Activated CD4-positive, alpha-beta memory T cell treated with anti-CD3 and anti-CD28 coated beads for 36 hours (primary cell): ENCODE data around the gene SETD2. TPM values are rescaled to one million over a fixed set of nuclear protein-coding genes. Genes with fewer than 3 reads are reported as not detected.

Source experiments
- CTCF ChIA-PET: fragments of 350-600 bp; sonication (Branson Sonifier 250); formaldehyde crosslinking; loops from one replicate; lab custom pipeline; 2021; ENCODE audit warnings: antibody characterized with exemption, inconsistent platforms; lab: Charles Lee
- POLR2A ChIA-PET: fragments of 350-600 bp; sonication (Branson Sonifier 250); formaldehyde crosslinking; loops from one replicate; lab custom pipeline; 2021; ENCODE audit warnings: antibody characterized with exemption; lab: Charles Lee
- DNase-seq: peaks from one replicate; pipeline ENCODE4 v3.0.0-alpha.2; 2020
- H3K27ac Mint-ChIP-seq: one replicate; pipeline ENCODE4 v1.8.0; 2021; ENCODE audit warnings: mixed read lengths
- H3K27me3 Mint-ChIP-seq: one replicate; pipeline ENCODE4 v1.8.0; 2021; ENCODE audit warnings: mixed read lengths
- H3K36me3 Mint-ChIP-seq: one replicate; pipeline ENCODE4 v1.8.0; 2021; ENCODE audit warnings: mixed read lengths
- H3K4me1 Mint-ChIP-seq: one replicate; pipeline ENCODE4 v1.8.0; 2021; ENCODE audit warnings: low read depth, mixed read lengths
- H3K4me3 Mint-ChIP-seq: one replicate; pipeline ENCODE4 v1.8.0; 2021; ENCODE audit warnings: mild to moderate bottlenecking, mixed read lengths
- H3K9me3 Mint-ChIP-seq: one replicate; pipeline ENCODE4 v1.8.0; 2021; ENCODE audit warnings: mixed read lengths
- intact Hi-C: fragments of 100-400 bp; cut with micrococcal nuclease; formaldehyde crosslinking; loops from one replicate; pipeline ENCODE4 v1.15.1; 2023
- total RNA-seq, 2 experiments: library from RNA; stranded (reverse); gene quantifications; one replicate each; pipeline ENCODE4 v1.2.3, GENCODE V29; 2021

The SETD2 gene
- total RNA-seq, 2 experiments from 2014 or later = 31.2 to 31.8 TPM

GRCh38 chr3:46992231-46992630 lies 171.7 kb downstream of the SETD2 start:
- Mint-ChIP-seq H3K4me1 (peaks cover 42% of the 10 kb centered on the region), H3K27ac (no peak overlapping the region), H3K36me3 (peaks cover 18% of the 10 kb centered on the region), H3K27me3 (no peaks in the 10 kb centered on the region), H3K4me3 (no peak overlapping the region), H3K9me3 (no peaks in the 10 kb centered on the region)
- CTCF ChIA-PET = interaction anchor here (1.0 kb wide), 2 partner anchors 19 to 125 kb away, joined by 3 read pairs; no protein-coding TSS in a partner anchor
- POLR2A ChIA-PET = interaction anchor here (1.3 kb wide), 1 partner anchor 13 kb away, joined by 4 read pairs; the partner anchor contains the start of gene NBEAL2
- intact Hi-C loops = no loop called here
- DNase-seq = no peak

GRCh38 chr3:46991406-46992165 lies 172.3 kb downstream of the SETD2 start:
- peaks cover 43% of the 10 kb centered on the region for H3K4me1 Mint-ChIP-seq
- no peaks in the 10 kb centered on the region for H3K9me3 Mint-ChIP-seq
- H3K27me3 Mint-ChIP-seq = no peaks in the 10 kb centered on the region
- DNase-seq = no peak
- CTCF ChIA-PET = interaction anchor here (1.0 kb wide), 1 partner anchor 20 kb away, joined by 3 read pairs; no protein-coding TSS in a partner anchor
- H3K4me3 Mint-ChIP-seq = no peak overlapping the region
- H3K36me3 Mint-ChIP-seq = peaks cover 13% of the 10 kb centered on the region
- POLR2A ChIA-PET = interaction anchor here (1.3 kb wide), 1 partner anchor 12 kb away, joined by 4 read pairs; the partner anchor contains the start of gene NBEAL2
- intact Hi-C loops = no loop called here
- H3K27ac Mint-ChIP-seq = no peak overlapping the region

GRCh38 chr3:46990573-46991374 lies 173.1 kb downstream of the SETD2 start:
- Mint-ChIP-seq H3K4me1 (peaks cover 51% of the 10 kb centered on the region), H3K4me3 (no peak overlapping the region), H3K27me3 (no peaks in the 10 kb centered on the region), H3K36me3 (peaks cover 13% of the 10 kb centered on the region), H3K27ac (peak overlapping the region; percentile 74), H3K9me3 (no peaks in the 10 kb centered on the region)
- ChIA-PET CTCF (no interaction called here), POLR2A (no interaction called here)
- no peak for DNase-seq
- intact Hi-C loops = no loop called here

- H3K9me3 Mint-ChIP-seq = no peaks in the 10 kb centered on the region
- peak overlapping the region; percentile 47 for H3K4me3 Mint-ChIP-seq
- DNase-seq = no peak
- ChIA-PET POLR2A (interaction anchor here (0.6 to 1.7 kb wide), 2 partner anchors 17 to 42 kb away, joined by 3 to 4 read pairs; no protein-coding TSS in a partner anchor), CTCF (no interaction called here)
- peaks cover 66% of the 10 kb centered on the region for H3K4me1 Mint-ChIP-seq
- H3K36me3 Mint-ChIP-seq = peaks cover 9% of the 10 kb centered on the region
- peak overlapping the region; percentile 96 for H3K27ac Mint-ChIP-seq
- intact Hi-C loops = no loop called here
- no peaks in the 10 kb centered on the region for H3K27me3 Mint-ChIP-seq
These were observed 174.6 kb downstream of the SETD2 start for GRCh38 chr3:46989146-46989810.

GRCh38 chr3:46988616-46989015 lies 175.3 kb downstream of the SETD2 start:
- CTCF ChIA-PET = no interaction called here
- H3K4me3 Mint-ChIP-seq = peak overlapping the region; percentile 79

GRCh38 chr3:46987743-46988401 lies 176.0 kb downstream of the SETD2 start:
- CTCF ChIA-PET = interaction anchor here (0.9 to 1.1 kb wide), 3 partner anchors 9 to 64 kb away, joined by 3 to 4 read pairs (median 4); no protein-coding TSS in a partner anchor
- no peaks in the 10 kb centered on the region for H3K9me3 Mint-ChIP-seq
- peaks cover 72% of the 10 kb centered on the region for H3K4me1 Mint-ChIP-seq
- peak; percentile 94 for DNase-seq
- intact Hi-C loops = loop anchor here (1.0 kb wide), 1 partner anchor 9 kb away; the partner anchor contains the start of gene NBEAL2
- POLR2A ChIA-PET = interaction anchor here (1.0 to 2.1 kb wide), 5 partner anchors 9 to 392 kb away, joined by 3 to 18 read pairs (median 4); partner anchors contain the start of gene NBEAL2
- peaks cover 7% of the 10 kb centered on the region for H3K36me3 Mint-ChIP-seq
- H3K27ac Mint-ChIP-seq = peak overlapping the region; percentile 96
- no peaks in the 10 kb centered on the region for H3K27me3 Mint-ChIP-seq
- H3K4me3 Mint-ChIP-seq = peak overlapping the region; percentile 79

More at GRCh38 chr3:46988616-46989015, 175.3 kb downstream of the SETD2 start:
- POLR2A ChIA-PET = interaction anchor here (1.4 to 1.7 kb wide), 2 partner anchors 42 to 392 kb away, joined by 4 read pairs; no protein-coding TSS in a partner anchor
- no peaks in the 10 kb centered on the region for H3K9me3 Mint-ChIP-seq
- peaks cover 69% of the 10 kb centered on the region for H3K4me1 Mint-ChIP-seq
- H3K36me3 Mint-ChIP-seq = peaks cover 7% of the 10 kb centered on the region
- H3K27me3 Mint-ChIP-seq = no peaks in the 10 kb centered on the region
- H3K27ac Mint-ChIP-seq = peak overlapping the region; percentile 96
- intact Hi-C loops = no loop called here
- DNase-seq = no peak

GRCh38 chr3:46987319-46987742 lies 176.6 kb downstream of the SETD2 start:
- no peak for DNase-seq
- ChIA-PET CTCF (interaction anchor here (0.6 to 1.1 kb wide), 4 partner anchors 9 to 769 kb away, joined by 3 to 6 read pairs (median 4); no protein-coding TSS in a partner anchor), POLR2A (interaction anchor here (1.0 to 2.1 kb wide), 4 partner anchors 9 to 393 kb away, joined by 3 to 18 read pairs (median 6); partner anchors contain the start of gene NBEAL2)
- Mint-ChIP-seq H3K4me3 (peak overlapping the region; percentile 79), H3K9me3 (no peaks in the 10 kb centered on the region), H3K27ac (peak overlapping the region; percentile 96), H3K36me3 (peaks cover 7% of the 10 kb centered on the region), H3K27me3 (no peaks in the 10 kb centered on the region), H3K4me1 (peaks cover 77% of the 10 kb centered on the region)
- intact Hi-C loops = loop anchor here (1.0 kb wide), 1 partner anchor 8 kb away; the partner anchor contains the start of gene NBEAL2

GRCh38 chr3:46986782-46987310 lies 177.1 kb downstream of the SETD2 start:
- POLR2A ChIA-PET = interaction anchor here (1.0 to 2.1 kb wide), 3 partner anchors 8 to 39 kb away, joined by 3 to 18 read pairs (median 9); partner anchors contain the start of gene NBEAL2
- Mint-ChIP-seq H3K9me3 (no peaks in the 10 kb centered on the region), H3K4me1 (peaks cover 80% of the 10 kb centered on the region), H3K4me3 (peak overlapping the region; percentile 79), H3K27me3 (no peaks in the 10 kb centered on the region), H3K36me3 (peaks cover 7% of the 10 kb centered on the region), H3K27ac (peak overlapping the region; percentile 96)
- DNase-seq = no peak
- CTCF ChIA-PET = interaction anchor here (0.6 to 1.1 kb wide), 3 partner anchors 11 to 768 kb away, joined by 3 to 6 read pairs (median 4); no protein-coding TSS in a partner anchor
- intact Hi-C loops = loop anchor here (1.0 kb wide), 1 partner anchor 8 kb away; the partner anchor contains the start of gene NBEAL2

- Mint-ChIP-seq H3K4me1 (peaks cover 82% of the 10 kb centered on the region), H3K27me3 (no peaks in the 10 kb centered on the region), H3K36me3 (peaks cover 7% of the 10 kb centered on the region), H3K9me3 (no peaks in the 10 kb centered on the region), H3K4me3 (no peak overlapping the region), H3K27ac (peak overlapping the region; percentile 96)
- CTCF ChIA-PET = interaction anchor here (2.0 kb wide), 1 partner anchor 12 kb away, joined by 5 read pairs; no protein-coding TSS in a partner anchor
- no peak for DNase-seq
- intact Hi-C loops = no loop called here
- POLR2A ChIA-PET = interaction anchor here (1.8 to 2.1 kb wide), 2 partner anchors 8 to 39 kb away, joined by 9 to 18 read pairs; partner anchors contain the start of gene NBEAL2
These were observed 177.7 kb downstream of the SETD2 start for GRCh38 chr3:46986055-46986730.

- Mint-ChIP-seq H3K4me1 (peaks cover 87% of the 10 kb centered on the region), H3K36me3 (peaks cover 7% of the 10 kb centered on the region), H3K4me3 (no peak overlapping the region), H3K27ac (peak overlapping the region; percentile 96), H3K27me3 (no peaks in the 10 kb centered on the region), H3K9me3 (no peaks in the 10 kb centered on the region)
- ChIA-PET POLR2A (no interaction called here), CTCF (interaction anchor here (1.2 to 2.0 kb wide), 2 partner anchors 12 to 76 kb away, joined by 4 to 5 read pairs; no protein-coding TSS in a partner anchor)
- no peak for DNase-seq
- intact Hi-C loops = no loop called here
These were observed 178.3 kb downstream of the SETD2 start for GRCh38 chr3:46985588-46985987.
